HepG2 (cell line): ENCODE data around the gene WDFY1. TPM values are rescaled to one million over a fixed set of nuclear protein-coding genes. Genes with fewer than 3 reads are reported as not detected.

Source experiments
- GATAD1 ChIP-seq: IDR thresholded peaks from 2 replicates; pipeline ENCODE4 v1.6.1; 2016; ENCODE audit warnings: missing genetic modification reagents, missing compliant biosample characterization
- MXD4 ChIP-seq: IDR thresholded peaks from 2 replicates; pipeline ENCODE4 v1.6.1; 2016; ENCODE audit warnings: mild to moderate bottlenecking, missing biosample characterization, missing genetic modification reagents
- PCBP2 ChIP-seq: fragments of 200-400 bp; formaldehyde crosslinking; optimal IDR thresholded peaks from 2 replicates; pipeline ENCODE3; 2018; ENCODE audit warnings: low read length, low read depth; ENCODE audit not compliant: poor library complexity, severe bottlenecking
- SP1 ChIP-seq, 2 experiments: fragments of 450-650 bp in 1 of 2; sonication (generic) in 1 of 2; formaldehyde crosslinking in 1 of 2; IDR thresholded peaks; 2 replicates each; pipeline versions ENCODE4 v1.4.0 to v1.6.1; 2016 to 2020; ENCODE audit warnings: missing genetic modification reagents in 1 of 2
- SP5 ChIP-seq: IDR thresholded peaks from 2 replicates; pipeline ENCODE4 v1.6.1; 2016; ENCODE audit warnings: low read depth, borderline replicate concordance
- SYNCRIP ChIP-seq: fragments of 200-400 bp; formaldehyde crosslinking; IDR thresholded peaks from 2 replicates; pipeline ENCODE4 v1.6.1; 2018; ENCODE audit warnings: mild to moderate bottlenecking, low read depth, low read length; ENCODE audit not compliant: insufficient read depth
- ZBTB14 ChIP-seq: sonication (generic); formaldehyde crosslinking; IDR thresholded peaks from 2 replicates; pipeline ENCODE4 v1.4.0; 2020; ENCODE audit warnings: missing genetic modification reagents
- ZNF317 ChIP-seq: sonication (generic); formaldehyde crosslinking; IDR thresholded peaks from 2 replicates; pipeline ENCODE4 v1.5.0; 2020; ENCODE audit warnings: mild to moderate bottlenecking, missing genetic modification reagents
- ZNF674 ChIP-seq: sonication (generic); formaldehyde crosslinking; IDR thresholded peaks from 2 replicates; pipeline ENCODE4 v1.5.0; 2020; ENCODE audit warnings: low read depth, mild to moderate bottlenecking, missing genetic modification reagents
- ZNF772 ChIP-seq: sonication (generic); formaldehyde crosslinking; IDR thresholded peaks from 2 replicates; pipeline ENCODE4 v1.5.0; 2020; ENCODE audit warnings: mild to moderate bottlenecking, missing genetic modification reagents
- polyA plus RNA-seq, 8 experiments: library from polyadenylated mRNA; depleted of rRNA in 3 of 8; stranded (reverse) in 7 of 8; unstranded in 1 of 8; fragments of >200 nt; fragmentation: Illumina TruSeq in 4 of 8; extraction: Trizol in 4 of 8; gene quantifications; 2 replicates each; pipeline versions ENCODE4 v1.2.1 to v1.2.3, GENCODE V29; 2011 to 2016; ENCODE audit warnings: low read depth in 4 of 8, missing spikeins in 1 of 8, mixed read lengths in 1 of 8; ENCODE audit not compliant: insufficient read depth in 1 of 8
- total RNA-seq, 5 experiments: library from RNA; depleted of rRNA; stranded (reverse); fragments of >200 nt; fragmentation: Illumina TruSeq; extraction: Trizol; gene quantifications; 2 replicates each; pipeline ENCODE4 v1.2.3, GENCODE V29; 2016; ENCODE audit warnings: low read depth in 1 of 5
- TF ChIP-seq, protein P1 (sequence below): sonication (generic); formaldehyde crosslinking; IDR thresholded peaks from 2 replicates; pipeline ENCODE4 v1.4.0; 2020; ENCODE audit warnings: missing genetic modification reagents, borderline replicate concordance

Gene WDFY1
- total and polyA plus RNA-seq, 2 of the 13 experiments (the other 11 are each of a cell fraction or from before 2014, with no cell fraction given), result 77.0 to 78.4 TPM

GRCh38 chr2:223929571-223930102 lies 15.5 kb downstream of the WDFY1 start (continued):
- TF ChIP-seq ZNF317 (CRISPR knock-in tag) (0 out of 2 replicates have a peak, but pooled peaks have one; percentile 49), SP1 (IDR thresholded peaks at IDR 0.05) (no peak), SP1 (CRISPR knock-in tag; IDR thresholded peaks at IDR 0.05) (no peak), MXD4 (CRISPR knock-in tag) (no peak), ZBTB14 (CRISPR knock-in tag) (no peak), GATAD1 (no peak), ZNF674 (CRISPR knock-in tag) (no peak), PCBP2 (no peak), SP5 (CRISPR knock-in tag) (no peak), SYNCRIP (no peak), ZNF772 (CRISPR knock-in tag) (no peak)
- TF ChIP-seq, protein P1, sequence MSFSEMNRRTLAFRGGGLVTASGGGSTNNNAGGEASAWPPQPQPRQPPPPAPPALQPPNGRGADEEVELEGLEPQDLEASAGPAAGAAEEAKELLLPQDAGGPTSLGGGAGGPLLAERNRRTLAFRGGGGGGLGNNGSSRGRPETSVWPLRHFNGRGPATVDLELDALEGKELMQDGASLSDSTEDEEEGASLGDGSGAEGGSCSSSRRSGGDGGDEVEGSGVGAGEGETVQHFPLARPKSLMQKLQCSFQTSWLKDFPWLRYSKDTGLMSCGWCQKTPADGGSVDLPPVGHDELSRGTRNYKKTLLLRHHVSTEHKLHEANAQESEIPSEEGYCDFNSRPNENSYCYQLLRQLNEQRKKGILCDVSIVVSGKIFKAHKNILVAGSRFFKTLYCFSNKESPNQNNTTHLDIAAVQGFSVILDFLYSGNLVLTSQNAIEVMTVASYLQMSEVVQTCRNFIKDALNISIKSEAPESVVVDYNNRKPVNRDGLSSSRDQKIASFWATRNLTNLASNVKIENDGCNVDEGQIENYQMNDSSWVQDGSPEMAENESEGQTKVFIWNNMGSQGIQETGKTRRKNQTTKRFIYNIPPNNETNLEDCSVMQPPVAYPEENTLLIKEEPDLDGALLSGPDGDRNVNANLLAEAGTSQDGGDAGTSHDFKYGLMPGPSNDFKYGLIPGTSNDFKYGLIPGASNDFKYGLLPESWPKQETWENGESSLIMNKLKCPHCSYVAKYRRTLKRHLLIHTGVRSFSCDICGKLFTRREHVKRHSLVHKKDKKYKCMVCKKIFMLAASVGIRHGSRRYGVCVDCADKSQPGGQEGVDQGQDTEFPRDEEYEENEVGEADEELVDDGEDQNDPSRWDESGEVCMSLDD (CRISPR knock-in tag), result no peak
